ENCODE results near the gene CD2.

- TF ChIP-seq CTCF (IDR thresholded peaks at IDR 0.05 in 4 of 5, conservative IDR thresholded peaks at IDR 0.05 in 1 of 5) (no peak), POLR2A (IDR thresholded peaks at IDR 0.05) (no peak)
These were observed 40.7 kb downstream of the CD2 start for GRCh38 chr1:116794804-116795481.
